ENCODE measurements around the gene MAX.

MAX gene

DNA sequence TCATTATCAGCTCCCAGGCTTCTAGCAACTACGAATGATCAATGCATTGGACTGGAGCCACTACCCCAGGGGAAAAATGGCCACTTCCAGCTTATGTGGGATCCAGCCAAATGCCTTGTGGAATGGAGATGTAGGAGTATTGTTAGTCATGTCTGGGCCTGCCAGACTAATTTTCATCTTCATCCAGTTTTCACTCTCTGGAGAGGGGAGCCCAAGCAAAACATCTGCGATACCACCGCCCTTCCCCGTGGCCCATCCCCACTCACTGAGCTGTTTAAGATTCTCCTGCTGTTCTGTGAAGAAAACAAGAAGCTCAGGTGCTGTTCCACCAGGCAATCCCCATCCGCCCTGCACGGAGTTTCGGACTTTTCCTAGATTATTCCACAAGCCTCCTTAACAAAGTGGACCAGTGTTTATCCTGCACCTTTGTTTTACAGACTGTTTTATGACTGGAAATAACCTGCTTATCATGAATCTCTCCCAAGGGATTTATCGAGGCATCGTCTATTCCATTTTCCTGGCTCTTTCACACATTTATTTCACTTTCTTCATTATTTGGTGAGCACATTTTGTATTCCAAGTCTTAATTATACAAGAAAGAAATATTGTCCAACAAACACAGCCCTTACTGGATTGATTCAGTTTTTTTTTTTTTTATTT lies 35.5 kb upstream of the MAX start:
- H3K27ac ChIP-seq: no peak overlapping the region
- H3K9me3 ChIP-seq (ENCODE audit: control insufficient read depth, low read length): no peaks in the 10 kb centered on the region
- no peak overlapping the region for H3K4me3 ChIP-seq (ENCODE audit: low read depth, low read length)
- H3K27me3 ChIP-seq (ENCODE audit: control insufficient read depth, insufficient read depth, low read length): no peaks in the 10 kb centered on the region
- no peaks in the 10 kb centered on the region for H3K79me2 ChIP-seq
- H3K36me3 ChIP-seq (ENCODE audit: control insufficient read depth, insufficient read depth, low read length): no peaks in the 10 kb centered on the region
- H3K9ac ChIP-seq: no peak overlapping the region
- no peak overlapping the region for H3K4me2 ChIP-seq (ENCODE audit: low read length)
- no peaks in the 10 kb centered on the region for H3K4me1 ChIP-seq
- H2AFZ ChIP-seq: no peak overlapping the region
- no peak for TF ChIP-seq CTCF (IDR thresholded peaks at IDR 0.05)

- Histone ChIP-seq H2AFZ (no peak overlapping the region), H3K9me3 (ENCODE audit: control insufficient read depth, low read length) (no peaks in the 10 kb centered on the region), H3K36me3 (ENCODE audit: control insufficient read depth, insufficient read depth, low read length) (no peaks in the 10 kb centered on the region), H3K27ac (no peak overlapping the region), H3K4me2 (ENCODE audit: low read length) (no peak overlapping the region), H3K4me1 (no peaks in the 10 kb centered on the region), H3K27me3 (ENCODE audit: control insufficient read depth, insufficient read depth, low read length) (no peaks in the 10 kb centered on the region), H3K4me3 (ENCODE audit: low read depth, low read length) (no peak overlapping the region), H3K9ac (no peak overlapping the region), H3K79me2 (no peaks in the 10 kb centered on the region)
- TF ChIP-seq CTCF (IDR thresholded peaks at IDR 0.05): no peak
Observed at GRCh38 chr14:65134651-65135579, 32.6 kb upstream of the MAX start.

DNA sequence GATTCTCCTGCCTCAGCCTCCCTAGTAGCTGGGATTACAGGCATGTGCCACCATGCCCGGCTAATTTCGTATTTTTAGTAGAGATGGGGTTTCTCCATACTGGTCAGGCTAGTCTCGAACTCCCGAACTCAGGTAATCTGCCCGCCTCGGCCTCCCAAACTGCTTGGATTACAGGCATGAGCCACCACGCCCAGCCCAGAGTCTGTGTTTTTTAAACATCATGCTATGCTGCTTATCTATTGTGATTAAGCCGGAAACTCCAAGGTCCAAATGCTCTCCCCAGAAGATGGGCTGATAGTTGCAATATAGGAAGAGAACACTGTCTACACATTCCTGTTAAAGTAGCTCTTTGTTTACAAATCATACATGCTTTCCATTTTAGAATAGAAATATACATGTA lies 30.5 kb upstream of the MAX start:
- H3K9ac ChIP-seq: no peak overlapping the region

DNA sequence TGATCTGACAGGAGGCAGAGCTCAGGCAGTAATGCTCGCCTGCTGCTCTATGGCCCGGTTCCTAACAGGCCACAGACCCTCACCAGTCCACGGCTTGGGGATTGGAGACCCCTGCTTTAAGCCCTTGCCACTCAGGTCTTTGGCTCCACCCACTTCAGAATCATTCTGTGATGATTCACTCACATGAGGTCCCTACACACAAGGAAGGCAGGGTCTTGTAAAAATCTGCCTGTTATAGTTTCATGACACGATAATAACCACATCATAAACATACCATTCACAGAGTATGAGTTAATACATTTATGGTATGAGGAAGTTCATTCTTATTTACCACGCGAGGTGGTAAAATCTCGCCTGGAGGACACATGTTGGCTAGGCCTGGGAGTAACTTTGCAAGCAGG lies 29.0 kb upstream of the MAX start:
- no peaks in the 10 kb centered on the region for H3K9me3 ChIP-seq (ENCODE audit: control insufficient read depth, low read length)
- no peak overlapping the region for H3K4me3 ChIP-seq (ENCODE audit: low read depth, low read length)
- TF ChIP-seq CTCF (IDR thresholded peaks at IDR 0.05): no peak
- no peak overlapping the region for H3K9ac ChIP-seq
- no peaks in the 10 kb centered on the region for H3K79me2 ChIP-seq
- no peak overlapping the region for H3K4me2 ChIP-seq (ENCODE audit: low read length)
- no peaks in the 10 kb centered on the region for H3K27me3 ChIP-seq (ENCODE audit: control insufficient read depth, insufficient read depth, low read length)
- no peak overlapping the region for H3K27ac ChIP-seq
- no peak overlapping the region for H2AFZ ChIP-seq
- H3K4me1 ChIP-seq: no peaks in the 10 kb centered on the region
- no peaks in the 10 kb centered on the region for H3K36me3 ChIP-seq (ENCODE audit: control insufficient read depth, insufficient read depth, low read length)

More for the DNA sequence above, 30.5 kb upstream of the MAX start:
- Histone ChIP-seq H3K79me2 (no peaks in the 10 kb centered on the region), H3K4me2 (ENCODE audit: low read length) (no peak overlapping the region), H3K27me3 (ENCODE audit: control insufficient read depth, insufficient read depth, low read length) (no peaks in the 10 kb centered on the region), H3K4me1 (no peaks in the 10 kb centered on the region), H2AFZ (no peak overlapping the region), H3K36me3 (ENCODE audit: control insufficient read depth, insufficient read depth, low read length) (no peaks in the 10 kb centered on the region), H3K27ac (no peak overlapping the region), H3K9me3 (ENCODE audit: control insufficient read depth, low read length) (no peaks in the 10 kb centered on the region), H3K4me3 (ENCODE audit: low read depth, low read length) (no peak overlapping the region)
- no peak for TF ChIP-seq CTCF (IDR thresholded peaks at IDR 0.05)
